Stimulated activated CD8-positive, alpha-beta memory T cell treated with anti-CD3 and anti-CD28 coated beads, Interleukin-7, amount 100 ng/mL, for 48 hours (primary cell): ENCODE results near the gene OGDH.
"Not testable (repeated sequence)": the region's sequence is repeated elsewhere in the genome, so short reads cannot be mapped to it uniquely, and the experiment has no call there.

Experiments used
- DNase-seq, 2 donors: peaks; one replicate each; pipeline ENCODE4 v3.0.0-alpha.2; 2020; ENCODE audit warnings: low read depth in 1 of 2; ENCODE audit errors: extremely low read depth in 1 of 2

The OGDH gene

GRCh38 chr7:44606341-44607140 is at the start of gene OGDH:
TSS of gene OGDH (plus strand) at chr7:44606627. CDS start at chr7:44624344, 17,717 bp downstream.
- peak; percentile 98 to 99 for DNase-seq

- no peak for DNase-seq
Observed at GRCh38 chr7:44557485-44557884, 48.9 kb upstream of the OGDH start.

GRCh38 chr7:44559485-44559884 is 46.9 kb upstream of the OGDH start:
- no peak for DNase-seq

- no peak for DNase-seq
Observed at GRCh38 chr7:44561481-44561880, 44.9 kb upstream of the OGDH start.

- no peak for DNase-seq
Observed at GRCh38 chr7:44561962-44562621, 44.3 kb upstream of the OGDH start.

GRCh38 chr7:44562622-44562962 is 43.8 kb upstream of the OGDH start:
- not testable (repeated sequence) for DNase-seq

GRCh38 chr7:44563171-44563679 is 43.2 kb upstream of the OGDH start:
- no peak for DNase-seq

- no peak for DNase-seq
Observed at GRCh38 chr7:44564606-44565005, 41.8 kb upstream of the OGDH start.

GRCh38 chr7:44565097-44565794 is 41.2 kb upstream of the OGDH start:
- DNase-seq, result peak in 1 of 2 donors; percentile 16

- no peak for DNase-seq
Observed at GRCh38 chr7:44565795-44566559, 40.5 kb upstream of the OGDH start.

GRCh38 chr7:44566680-44567079 is 39.7 kb upstream of the OGDH start:
- no peak for DNase-seq

- DNase-seq, result no peak
Observed at GRCh38 chr7:44567884-44568283, 38.5 kb upstream of the OGDH start.

GRCh38 chr7:44568771-44569560 is 37.5 kb upstream of the OGDH start:
- no peak for DNase-seq

- no peak for DNase-seq
Observed at GRCh38 chr7:44569959-44570358, 36.5 kb upstream of the OGDH start.

GRCh38 chr7:44572771-44573170 is 33.7 kb upstream of the OGDH start:
- DNase-seq, result no peak

GRCh38 chr7:44573464-44574286 is 32.8 kb upstream of the OGDH start, which contains the start of gene DDX56:
TSS of gene DDX56 (minus strand) at chr7:44573908. CDS start at chr7:44573895, 13 bp downstream.
- peak; percentile 82 to 94 for DNase-seq

- no peak for DNase-seq
Observed at GRCh38 chr7:44574287-44574872, 32.0 kb upstream of the OGDH start.

GRCh38 chr7:44575054-44575453 is 31.4 kb upstream of the OGDH start:
- DNase-seq, result no peak

GRCh38 chr7:44576228-44576627 is 30.2 kb upstream of the OGDH start:
- no peak for DNase-seq
